SU-DHL-6 (cell line): ENCODE data around the gene ZCCHC17.

Experiments used
- CTCF ChIP-seq: fragments of 200-600 bp; sonication (generic); IDR thresholded peaks from one replicate; pipeline ENCODE4 v1.5.1; 2017; ENCODE audit warnings: antibody characterized with exemption, mild to moderate bottlenecking, low read length, moderate library complexity; ENCODE audit not compliant: insufficient read depth, poor library complexity, severe bottlenecking
- EZH2phosphoT487 ChIP-seq: fragments of 200-600 bp; sonication (generic), shearing (Covaris generic); conservative IDR thresholded peaks from 2 replicates; pipeline ENCODE4 v1.6.1; 2018; ENCODE audit warnings: mild to moderate bottlenecking, antibody characterized with exemption, low read length, moderate library complexity, mixed read lengths

- no peak for TF ChIP-seq CTCF
- no peak for TF ChIP-seq EZH2phosphoT487
These were observed 21.3 kb downstream of the ZCCHC17 start for GRCh38 chr1:31318146-31318545.
